ENCODE data around the gene IGFN1.

The IGFN1 gene

DNA sequence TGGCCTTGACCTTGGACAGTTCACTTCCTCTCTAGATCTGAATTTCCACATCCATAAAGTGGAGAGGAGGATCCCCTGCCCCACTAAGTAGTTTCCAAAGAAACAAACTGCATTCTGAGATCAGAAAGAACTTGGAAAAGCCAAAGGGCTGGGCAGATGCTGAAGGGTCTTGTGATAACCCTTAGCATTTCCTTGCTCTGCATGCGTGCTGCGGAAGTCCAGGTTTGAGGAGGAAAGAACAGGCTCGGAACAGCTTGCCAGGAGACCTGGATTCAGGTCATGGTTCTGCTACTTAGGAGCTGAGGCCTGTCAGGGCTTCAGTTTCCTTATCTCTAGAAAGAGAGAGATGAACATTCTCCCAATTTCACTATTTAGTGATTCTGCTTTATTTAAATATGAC is 27.2 kb downstream of the IGFN1 start:
- WGBS, 2 experiments (ENCODE audit: insufficient coverage in 2 of 2) = 94 to 100% methylated on average over 2 of the region's 3 CpGs
- H3K4me3 ChIP-seq (ENCODE audit: extremely low read depth, insufficient read depth, low read length, poor library complexity, severe bottlenecking) = no peak overlapping the region
- no peaks in the 10 kb centered on the region for H3K9me3 ChIP-seq (ENCODE audit: control insufficient read depth, low read length)
- H3K4me1 ChIP-seq (ENCODE audit: control insufficient read depth, insufficient read depth, low read length, poor library complexity, severe bottlenecking) = no peaks in the 10 kb centered on the region
- no peak overlapping the region for H3K27ac ChIP-seq (ENCODE audit: low read depth, low read length, severe bottlenecking)
- H3K36me3 ChIP-seq (ENCODE audit: control insufficient read depth, insufficient read depth, low read length) = no peaks in the 10 kb centered on the region

DNA sequence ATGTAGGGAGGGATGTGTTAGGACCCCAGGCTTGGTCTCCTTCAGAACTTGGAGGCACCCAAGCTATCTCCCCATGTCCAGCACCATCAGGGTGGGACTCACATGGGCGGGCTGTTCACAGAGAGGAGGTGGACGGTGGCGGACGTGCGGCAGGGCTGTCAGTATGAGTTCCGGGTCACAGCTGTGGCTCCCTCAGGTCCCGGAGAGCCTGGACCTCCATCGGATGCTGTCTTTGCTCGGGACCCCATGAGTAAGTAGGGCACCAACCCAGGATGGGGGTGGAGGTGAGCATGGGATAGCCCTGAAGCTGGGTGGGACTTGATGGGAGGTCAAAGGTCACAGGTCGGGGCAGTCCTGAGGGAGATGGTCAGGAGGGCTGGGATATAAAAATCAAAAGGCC is 27.8 kb downstream of the IGFN1 start:
- no peaks in the 10 kb centered on the region for H3K4me1 ChIP-seq (ENCODE audit: control insufficient read depth, insufficient read depth, low read length, poor library complexity, severe bottlenecking)
- 88 to 97% methylated on average over 3 to 8 of the region's 10 CpGs for WGBS, 2 experiments (ENCODE audit: insufficient coverage in 2 of 2)
- no peaks in the 10 kb centered on the region for H3K36me3 ChIP-seq (ENCODE audit: control insufficient read depth, insufficient read depth, low read length)
- no peak overlapping the region for H3K4me3 ChIP-seq (ENCODE audit: extremely low read depth, insufficient read depth, low read length, poor library complexity, severe bottlenecking)
- no peak overlapping the region for H3K27ac ChIP-seq (ENCODE audit: low read depth, low read length, severe bottlenecking)
- H3K9me3 ChIP-seq (ENCODE audit: control insufficient read depth, low read length) = no peaks in the 10 kb centered on the region

DNA sequence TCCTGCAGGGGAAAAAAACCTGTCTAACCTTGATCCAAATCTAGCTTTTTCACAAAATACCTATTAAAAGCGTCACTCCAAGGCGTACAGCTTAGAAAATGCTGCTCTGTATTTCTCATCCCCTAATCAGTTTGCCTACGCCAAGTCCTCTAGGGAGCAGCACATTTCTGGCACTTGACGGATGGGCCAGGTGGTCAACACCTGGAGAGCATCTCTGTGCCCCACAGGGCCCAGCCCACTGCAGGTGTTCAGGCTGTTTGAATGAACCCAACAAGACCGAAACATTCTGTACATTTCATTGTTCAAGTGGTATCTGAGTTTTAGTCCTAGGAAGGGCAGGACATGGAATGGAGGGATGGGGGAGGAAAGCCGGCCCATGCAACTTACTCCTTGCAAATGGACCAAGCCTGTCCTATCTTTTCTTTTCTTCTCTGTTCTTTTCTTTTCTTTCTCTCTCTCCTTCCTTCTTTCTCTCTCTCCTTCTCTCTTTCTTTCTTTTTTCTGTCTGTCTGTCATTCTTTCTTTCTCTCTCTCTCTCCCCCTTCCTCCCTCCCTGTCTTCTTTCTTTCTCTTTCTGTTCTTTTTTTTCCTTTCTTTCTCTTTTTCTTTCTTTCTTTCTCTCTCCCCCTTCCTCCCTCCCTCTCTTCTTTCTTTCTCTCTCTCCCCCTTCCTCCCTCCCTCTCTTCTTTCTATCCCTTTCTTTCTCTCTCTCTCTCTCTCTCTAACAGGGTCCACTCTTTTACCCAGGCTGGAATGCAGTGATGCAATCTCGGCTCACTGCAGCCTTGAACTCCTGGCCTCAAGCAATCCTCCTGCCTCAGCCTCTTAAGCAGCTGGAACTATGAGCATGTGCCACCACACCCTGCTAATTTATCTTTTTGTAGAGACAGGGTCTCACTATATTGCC is 29.1 kb downstream of the IGFN1 start:
- WGBS, 2 experiments (ENCODE audit: insufficient coverage in 2 of 2) = 91% methylated on average over 5 of the region's 7 CpGs
- Histone ChIP-seq H3K36me3 (ENCODE audit: control insufficient read depth, insufficient read depth, low read length) (no peaks in the 10 kb centered on the region), H3K27ac (ENCODE audit: low read depth, low read length, severe bottlenecking) (no peak overlapping the region), H3K4me1 (ENCODE audit: control insufficient read depth, insufficient read depth, low read length, poor library complexity, severe bottlenecking) (no peaks in the 10 kb centered on the region), H3K9me3 (ENCODE audit: control insufficient read depth, low read length) (no peaks in the 10 kb centered on the region), H3K4me3 (ENCODE audit: extremely low read depth, insufficient read depth, low read length, poor library complexity, severe bottlenecking) (no peak overlapping the region)

- Histone ChIP-seq H3K36me3 (ENCODE audit: control insufficient read depth, insufficient read depth, low read length) (no peaks in the 10 kb centered on the region), H3K4me1 (ENCODE audit: control insufficient read depth, insufficient read depth, low read length, poor library complexity, severe bottlenecking) (no peaks in the 10 kb centered on the region), H3K9me3 (ENCODE audit: control insufficient read depth, low read length) (no peaks in the 10 kb centered on the region), H3K4me3 (ENCODE audit: extremely low read depth, insufficient read depth, low read length, poor library complexity, severe bottlenecking) (no peak overlapping the region), H3K27ac (ENCODE audit: low read depth, low read length, severe bottlenecking) (no peak overlapping the region)
- 86% methylated on average over 1 of the region's 1 CpG; no CpG with 5 or more reads in 1 of the 2 experiments for WGBS, 2 experiments (ENCODE audit: insufficient coverage in 2 of 2)
Observed at GRCh38 chr1:201220388-201220715, 29.7 kb downstream of the IGFN1 start.

DNA sequence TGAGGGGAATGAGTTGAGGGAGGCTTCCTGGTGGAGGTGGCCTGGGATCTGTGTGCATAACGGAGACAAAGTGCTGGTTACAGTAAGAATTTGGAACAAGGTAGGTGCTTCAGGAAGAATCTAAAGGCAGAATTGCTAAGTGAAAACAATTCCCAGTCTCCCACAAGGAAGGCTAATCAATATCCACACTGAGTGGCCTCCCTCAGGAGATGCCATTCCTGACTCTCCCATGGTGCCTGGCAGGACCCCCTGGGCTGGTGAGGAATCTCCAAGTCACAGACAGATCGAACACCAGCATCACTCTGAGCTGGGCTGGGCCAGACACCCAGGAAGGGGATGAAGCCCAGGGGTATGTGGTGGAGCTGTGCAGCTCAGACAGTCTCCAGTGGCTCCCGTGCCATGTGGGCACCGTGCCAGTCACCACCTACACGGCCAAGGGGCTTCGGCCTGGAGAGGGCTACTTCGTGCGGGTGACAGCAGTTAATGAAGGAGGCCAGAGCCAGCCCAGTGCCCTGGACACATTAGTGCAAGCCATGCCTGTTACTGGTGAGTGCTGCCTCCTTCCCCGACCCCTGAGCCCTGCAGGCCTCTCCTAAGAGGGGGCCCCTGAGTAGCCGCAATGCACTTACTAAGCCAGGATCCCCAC is 30.7 kb downstream of the IGFN1 start:
- Histone ChIP-seq H3K4me1 (ENCODE audit: control insufficient read depth, insufficient read depth, low read length, poor library complexity, severe bottlenecking) (no peaks in the 10 kb centered on the region), H3K27ac (ENCODE audit: low read depth, low read length, severe bottlenecking) (no peak overlapping the region), H3K4me3 (ENCODE audit: extremely low read depth, insufficient read depth, low read length, poor library complexity, severe bottlenecking) (no peak overlapping the region), H3K9me3 (ENCODE audit: control insufficient read depth, low read length) (no peaks in the 10 kb centered on the region), H3K36me3 (ENCODE audit: control insufficient read depth, insufficient read depth, low read length) (no peaks in the 10 kb centered on the region)
- 91 to 96% methylated on average over 9 of the region's 10 CpGs for WGBS, 2 experiments (ENCODE audit: insufficient coverage in 2 of 2)

- H3K36me3 ChIP-seq (ENCODE audit: control insufficient read depth, insufficient read depth, low read length) = no peaks in the 10 kb centered on the region
- H3K27ac ChIP-seq (ENCODE audit: low read depth, low read length, severe bottlenecking) = no peak overlapping the region
- H3K4me3 ChIP-seq (ENCODE audit: extremely low read depth, insufficient read depth, low read length, poor library complexity, severe bottlenecking) = no peak overlapping the region
- H3K4me1 ChIP-seq (ENCODE audit: control insufficient read depth, insufficient read depth, low read length, poor library complexity, severe bottlenecking) = no peaks in the 10 kb centered on the region
- WGBS, 2 experiments (ENCODE audit: insufficient coverage in 2 of 2) = 85 to 86% methylated on average over 3 to 6 of the region's 6 CpGs
- H3K9me3 ChIP-seq (ENCODE audit: control insufficient read depth, low read length) = no peaks in the 10 kb centered on the region
Observed at GRCh38 chr1:201222125-201222524, 31.5 kb downstream of the IGFN1 start.

DNA sequence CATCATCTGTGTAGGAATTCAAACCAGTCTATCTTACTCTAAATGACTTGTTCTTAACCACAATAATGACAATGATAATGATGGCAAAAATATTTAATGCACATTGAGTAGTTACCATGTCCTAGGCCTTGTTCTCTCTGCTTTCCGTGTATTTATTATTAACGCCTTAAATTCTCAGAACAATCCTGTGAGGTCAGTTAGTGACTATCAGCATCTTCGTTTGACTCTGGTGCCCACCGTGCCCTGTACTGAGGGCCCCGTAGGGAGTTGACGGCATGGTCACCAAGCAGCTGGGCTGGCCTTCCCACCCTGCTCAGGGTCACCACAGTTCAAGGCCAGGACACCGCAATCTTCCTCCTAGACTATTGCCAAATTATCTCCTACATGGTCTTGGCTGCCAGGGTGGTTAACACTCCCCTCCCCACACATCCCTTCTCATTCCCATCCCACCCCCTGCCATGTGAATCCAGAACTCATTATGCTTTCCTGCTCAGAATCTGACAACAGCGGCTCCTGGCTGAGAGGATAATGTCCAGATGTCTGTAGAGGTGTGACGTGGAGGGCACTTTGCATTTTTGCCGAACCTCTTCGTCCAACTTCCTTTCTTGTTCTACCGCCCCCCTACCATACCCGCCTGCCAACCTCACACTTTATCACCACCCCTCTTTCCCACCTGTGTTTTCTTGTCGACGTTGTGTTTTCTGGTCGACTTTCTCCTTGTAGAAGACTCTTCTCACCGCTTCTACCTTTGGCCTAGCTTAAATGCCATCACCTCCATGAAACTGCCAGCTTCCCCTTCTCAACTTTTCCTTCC is 33.4 kb downstream of the IGFN1 start:
- WGBS, 2 experiments (ENCODE audit: insufficient coverage in 2 of 2) = 93 to 97% methylated on average over 15 to 16 of the region's 17 CpGs
- Histone ChIP-seq H3K27ac (ENCODE audit: low read depth, low read length, severe bottlenecking) (no peak overlapping the region), H3K36me3 (ENCODE audit: control insufficient read depth, insufficient read depth, low read length) (no peaks in the 10 kb centered on the region), H3K4me3 (ENCODE audit: extremely low read depth, insufficient read depth, low read length, poor library complexity, severe bottlenecking) (no peak overlapping the region), H3K9me3 (ENCODE audit: control insufficient read depth, low read length) (no peaks in the 10 kb centered on the region), H3K4me1 (ENCODE audit: control insufficient read depth, insufficient read depth, low read length, poor library complexity, severe bottlenecking) (no peaks in the 10 kb centered on the region)

DNA sequence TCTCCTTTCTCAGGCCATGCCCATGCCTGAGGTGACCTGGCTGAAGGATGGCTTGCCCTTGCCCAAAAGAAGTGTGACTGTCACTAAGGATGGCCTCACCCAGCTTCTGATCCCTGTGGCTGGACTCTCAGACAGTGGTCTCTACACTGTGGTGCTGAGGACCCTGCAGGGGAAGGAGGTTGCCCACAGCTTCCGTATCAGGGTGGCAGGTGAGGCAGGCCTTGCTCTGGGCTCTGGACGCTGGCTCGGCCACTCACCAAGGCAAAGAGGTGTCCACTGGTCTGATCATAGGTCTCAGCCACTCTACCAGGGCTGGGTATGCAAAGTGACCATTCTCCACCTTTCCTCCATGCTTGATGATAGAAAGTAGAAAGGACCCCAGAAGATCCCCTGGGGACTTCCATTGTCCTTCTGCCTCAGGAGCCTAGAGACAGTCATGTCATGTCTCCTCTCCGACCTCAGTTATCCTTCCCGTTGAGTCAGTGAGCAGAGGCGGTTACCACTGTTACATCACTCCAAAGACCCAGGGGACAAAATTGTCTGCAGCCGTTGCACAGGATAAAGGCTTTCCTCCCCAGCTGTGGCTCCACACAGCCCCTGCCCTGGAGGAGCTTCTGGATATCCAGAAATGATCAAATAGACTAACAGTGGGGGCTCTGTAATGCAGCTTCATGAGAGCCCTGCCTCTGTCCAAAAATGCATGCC is 34.2 kb downstream of the IGFN1 start:
- Histone ChIP-seq H3K4me3 (ENCODE audit: extremely low read depth, insufficient read depth, low read length, poor library complexity, severe bottlenecking) (no peak overlapping the region), H3K9me3 (ENCODE audit: control insufficient read depth, low read length) (no peaks in the 10 kb centered on the region), H3K27ac (ENCODE audit: low read depth, low read length, severe bottlenecking) (no peak overlapping the region), H3K4me1 (ENCODE audit: control insufficient read depth, insufficient read depth, low read length, poor library complexity, severe bottlenecking) (no peaks in the 10 kb centered on the region), H3K36me3 (ENCODE audit: control insufficient read depth, insufficient read depth, low read length) (no peaks in the 10 kb centered on the region)
- WGBS, 2 experiments (ENCODE audit: insufficient coverage in 2 of 2) = 71 to 79% methylated on average over 7 of the region's 7 CpGs

GRCh38 chr1:201226178-201226514 is 35.5 kb downstream of the IGFN1 start:
- Histone ChIP-seq H3K4me1 (ENCODE audit: control insufficient read depth, insufficient read depth, low read length, poor library complexity, severe bottlenecking) (no peaks in the 10 kb centered on the region), H3K36me3 (ENCODE audit: control insufficient read depth, insufficient read depth, low read length) (no peaks in the 10 kb centered on the region), H3K9me3 (ENCODE audit: control insufficient read depth, low read length) (no peaks in the 10 kb centered on the region), H3K27ac (ENCODE audit: low read depth, low read length, severe bottlenecking) (no peak overlapping the region), H3K4me3 (ENCODE audit: extremely low read depth, insufficient read depth, low read length, poor library complexity, severe bottlenecking) (no peak overlapping the region)
- 95% methylated on average over 2 of the region's 7 CpGs; no CpG with 5 or more reads in 1 of the 2 experiments for WGBS, 2 experiments (ENCODE audit: insufficient coverage in 2 of 2)

DNA sequence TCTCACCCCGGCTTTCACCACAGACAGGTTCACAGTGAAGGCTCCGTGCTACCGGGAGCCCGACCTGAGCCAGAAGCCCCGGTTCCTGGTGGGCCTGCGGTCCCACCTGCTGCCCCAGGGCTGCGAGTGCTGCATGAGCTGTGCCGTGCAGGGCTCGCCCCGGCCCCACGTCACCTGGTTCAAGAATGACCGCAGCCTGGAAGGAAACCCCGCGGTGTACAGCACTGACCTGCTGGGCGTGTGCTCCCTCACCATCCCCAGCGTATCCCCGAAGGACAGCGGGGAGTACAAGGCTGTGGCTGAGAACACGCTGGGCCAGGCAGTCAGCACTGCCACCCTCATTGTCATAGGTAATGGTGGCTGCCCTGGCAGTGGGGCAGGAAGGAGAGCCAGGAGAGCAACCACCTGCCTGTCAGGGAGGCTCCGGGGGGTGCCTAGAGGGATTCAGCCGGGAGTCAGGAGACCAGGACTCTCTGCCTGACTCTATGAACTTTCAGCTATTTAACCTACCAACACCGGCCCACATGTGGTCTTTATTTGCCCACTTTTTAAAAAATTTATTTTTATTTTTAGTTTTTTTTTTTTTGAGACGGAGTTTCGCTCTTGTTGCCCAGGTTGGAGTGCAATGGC is 36.4 kb downstream of the IGFN1 start:
- Histone ChIP-seq H3K9me3 (ENCODE audit: control insufficient read depth, low read length) (no peaks in the 10 kb centered on the region), H3K36me3 (ENCODE audit: control insufficient read depth, insufficient read depth, low read length) (no peaks in the 10 kb centered on the region), H3K27ac (ENCODE audit: low read depth, low read length, severe bottlenecking) (no peak overlapping the region), H3K4me1 (ENCODE audit: control insufficient read depth, insufficient read depth, low read length, poor library complexity, severe bottlenecking) (no peaks in the 10 kb centered on the region), H3K4me3 (ENCODE audit: extremely low read depth, insufficient read depth, low read length, poor library complexity, severe bottlenecking) (no peak overlapping the region)
- WGBS, 2 experiments (ENCODE audit: insufficient coverage in 2 of 2) = 90 to 98% methylated on average over 17 to 19 of the region's 24 CpGs
